Head of caudate nucleus (tissue), 42 donors: ENCODE results near the gene STXBP3.

Source experiments
- DNase-seq, 42 donors: peaks; one replicate each; pipeline versions ENCODE4 v3.0.0 to v3.0.0-alpha.2; 2020 to 2021; ENCODE audit warnings: mixed read lengths in 7 of 42
- intact Hi-C: fragments of 100-400 bp; cut with DNase I; formaldehyde crosslinking; loops from one replicate; pipeline ENCODE4 v1.15.0; 2022

The STXBP3 gene

DNA sequence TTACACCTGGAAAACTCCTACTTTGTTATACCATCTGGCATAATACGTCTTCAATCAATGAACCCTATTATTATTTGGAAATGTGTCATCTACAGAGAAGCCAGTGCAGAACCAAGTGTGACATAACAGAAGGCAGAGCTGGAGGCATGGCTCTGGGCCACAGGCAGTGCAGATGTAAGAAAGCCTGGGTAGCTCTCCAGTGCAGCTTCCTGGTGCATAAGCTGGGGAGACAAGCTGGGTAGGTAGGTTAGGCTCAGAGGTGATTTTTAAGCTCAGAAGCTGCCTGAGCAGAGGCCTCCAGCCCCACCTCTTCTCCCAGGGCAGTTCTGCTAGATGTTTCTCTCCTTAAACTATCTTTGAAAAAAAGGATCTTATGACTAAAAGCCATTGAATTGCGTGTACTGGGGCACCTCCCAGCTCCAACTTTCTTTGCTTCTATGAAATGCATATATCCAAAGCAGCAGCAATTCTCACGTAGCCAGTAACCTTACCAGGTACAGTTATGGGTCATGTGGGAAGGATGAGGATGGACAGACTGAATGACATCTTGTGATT is 79.7 kb downstream of the STXBP3 start:
- DNase-seq = peak in 20 of 42 donors; percentile 17 to 64 (median 38)
- intact Hi-C loops = loop anchor here (5.0 kb wide), 1 partner anchor 71 kb away; no protein-coding TSS in a partner anchor

- intact Hi-C loops = loop anchor here (5.0 kb wide), 1 partner anchor 69 kb away; no protein-coding TSS in a partner anchor
- peak; percentile 50 to 95 (median 82) for DNase-seq
Measured at GRCh38 chr1:108828074-108828961, 81.8 kb downstream of the STXBP3 start.

GRCh38 chr1:108829498-108829916 is 83.0 kb downstream of the STXBP3 start:
- DNase-seq = peak in 1 of 42 donors; percentile 38
- intact Hi-C loops = loop anchor here (5.0 kb wide), 1 partner anchor 68 kb away; no protein-coding TSS in a partner anchor

DNA sequence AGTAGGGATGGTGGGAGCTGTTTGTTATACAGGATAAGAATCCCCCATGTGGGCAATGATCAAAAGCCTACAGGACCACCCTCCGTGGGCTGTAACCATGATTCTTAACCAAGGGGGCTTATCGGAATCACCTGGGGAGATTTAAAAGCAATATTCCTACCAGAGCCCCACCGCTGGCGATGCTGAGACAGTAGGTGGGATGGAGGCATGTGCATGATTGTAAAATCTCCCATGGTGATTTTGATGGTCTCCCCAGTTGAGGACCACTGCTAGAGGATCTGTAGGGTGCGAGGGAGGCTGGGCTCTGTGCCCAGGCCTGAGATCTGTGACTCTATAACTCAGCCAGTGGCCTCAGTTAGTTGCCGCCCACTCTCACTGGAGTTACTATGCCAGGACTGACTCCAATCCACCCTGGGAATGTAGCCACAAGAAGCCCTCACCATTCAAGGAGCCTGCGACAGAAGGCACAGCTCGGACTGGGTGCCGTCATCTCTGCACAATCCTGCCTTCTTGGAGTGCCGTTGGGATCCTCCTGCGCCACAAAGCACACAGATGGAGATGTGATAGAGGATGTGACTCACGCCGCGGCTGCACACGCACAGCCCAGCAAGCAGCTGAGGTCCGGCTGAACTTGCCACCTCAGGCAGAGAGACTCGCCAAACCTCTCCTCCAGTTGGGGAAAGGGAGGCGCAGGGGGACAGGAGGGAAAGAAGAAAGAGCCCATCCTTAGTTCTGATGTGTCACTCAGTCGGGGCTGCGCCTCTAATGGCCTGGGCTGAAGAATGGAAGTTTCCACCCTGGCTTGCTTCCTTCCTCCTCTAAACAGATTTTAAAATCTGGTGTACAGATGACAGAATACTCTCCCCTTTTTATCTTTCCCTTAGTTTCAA is 83.9 kb downstream of the STXBP3 start:
- DNase-seq = peak in 41 of 42 donors; percentile 18 to 81 (median 45)
- intact Hi-C loops = no loop called here

DNA sequence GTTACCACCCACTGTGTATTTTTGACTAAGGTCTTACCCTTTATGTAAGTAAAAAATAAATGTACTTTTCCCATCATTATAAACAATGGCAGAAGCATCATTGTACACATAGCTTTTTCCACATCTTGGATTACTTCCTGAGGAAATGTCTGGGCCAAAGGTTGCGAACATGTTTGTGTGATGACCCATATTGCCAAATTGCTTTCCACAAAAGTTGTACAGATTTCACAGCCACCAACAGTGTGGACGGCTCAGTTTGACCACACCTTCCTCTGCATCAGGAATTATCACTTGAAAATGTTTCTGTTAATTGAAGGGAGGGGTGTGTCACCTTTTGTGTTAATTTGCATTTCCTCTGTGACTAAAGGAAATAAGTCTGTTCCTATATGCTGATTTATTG is 84.8 kb downstream of the STXBP3 start:
- intact Hi-C loops = no loop called here
- DNase-seq = peak in 1 of 42 donors; percentile 22

DNA sequence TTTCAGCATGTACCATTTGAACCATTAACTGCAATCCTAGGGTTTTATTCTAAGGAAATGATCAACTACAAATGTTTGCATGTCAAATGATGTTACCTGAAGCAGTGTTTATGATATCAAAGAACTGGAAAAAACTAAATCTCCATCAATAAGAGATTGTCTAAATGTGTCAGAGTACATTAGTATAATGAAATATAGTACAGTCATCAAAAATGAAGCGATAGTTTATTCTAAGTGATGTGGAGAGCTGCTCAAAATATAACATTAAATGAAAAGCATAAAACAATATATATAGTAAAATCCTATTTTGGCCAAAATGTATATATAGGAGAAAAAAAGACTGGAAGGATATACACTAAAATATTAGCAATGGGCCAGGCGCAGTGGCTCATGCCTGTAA is 86.5 kb downstream of the STXBP3 start:
- no peak for DNase-seq
- intact Hi-C loops = no loop called here

DNA sequence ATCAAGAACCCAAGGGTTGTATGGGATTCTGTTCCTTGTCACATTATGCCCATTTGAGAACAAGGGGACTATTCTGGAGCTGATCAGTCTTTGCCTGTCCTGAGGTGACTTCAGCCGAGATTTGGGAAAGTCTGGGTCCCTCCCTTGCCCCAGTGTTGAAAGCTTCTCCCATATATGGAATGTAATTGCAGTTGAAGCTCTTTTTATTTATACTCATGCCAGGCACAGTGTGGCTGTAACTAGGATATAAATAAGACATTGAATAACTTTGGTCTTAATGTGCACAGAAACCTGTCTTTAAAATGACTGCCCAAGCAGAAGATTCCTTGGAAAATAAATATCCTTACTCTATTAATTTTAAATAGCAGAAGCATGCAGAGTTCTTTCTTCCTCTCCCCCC is 95.2 kb downstream of the STXBP3 start:
- intact Hi-C loops = no loop called here
- DNase-seq = no peak

- no peak for DNase-seq
- intact Hi-C loops = no loop called here
Measured at GRCh38 chr1:108842525-108843181, 96.2 kb downstream of the STXBP3 start.

- intact Hi-C loops = no loop called here
- DNase-seq = no peak
Measured at GRCh38 chr1:108843390-108844137, 97.1 kb downstream of the STXBP3 start.

DNA sequence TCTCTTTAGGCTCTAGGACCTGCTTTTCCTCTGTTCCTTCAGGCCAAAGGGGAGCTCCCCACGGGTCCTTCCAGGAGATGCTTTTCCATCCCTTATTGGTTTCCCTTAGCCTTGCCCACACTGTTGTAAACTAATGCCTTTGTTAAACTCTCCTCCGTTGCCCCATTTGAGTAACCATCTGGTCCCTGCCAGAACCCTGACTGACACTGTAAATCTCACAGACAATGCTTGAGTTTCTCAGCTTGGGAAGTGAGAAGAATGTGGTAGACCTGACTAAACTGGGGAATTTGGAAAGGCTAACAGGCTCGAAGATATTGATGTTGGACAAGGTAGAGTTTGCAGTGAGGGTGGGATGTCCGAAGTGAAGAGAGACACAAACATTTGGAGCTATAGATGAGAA is 99.0 kb downstream of the STXBP3 start:
- intact Hi-C loops = no loop called here
- no peak for DNase-seq

DNA sequence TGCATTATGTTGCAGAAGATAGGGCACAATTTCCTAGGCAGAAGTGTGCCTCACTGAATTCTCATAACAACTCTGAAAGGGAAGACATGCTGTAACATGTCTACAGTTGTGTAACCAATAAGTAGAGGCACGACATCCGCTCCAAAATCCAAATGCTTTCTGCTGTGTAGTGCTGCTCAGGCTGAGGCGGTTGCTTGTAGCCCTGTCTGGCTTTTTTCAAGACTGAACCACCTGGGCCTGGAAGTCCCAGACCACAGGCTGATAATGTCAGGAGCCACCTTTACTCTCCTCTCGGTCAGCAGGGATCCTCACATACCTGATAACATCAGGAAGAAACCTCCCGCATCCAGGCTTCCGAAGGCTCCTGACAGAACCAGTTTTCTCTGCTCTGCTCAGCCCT is 99.5 kb downstream of the STXBP3 start:
- intact Hi-C loops = no loop called here
- no peak for DNase-seq

DNA sequence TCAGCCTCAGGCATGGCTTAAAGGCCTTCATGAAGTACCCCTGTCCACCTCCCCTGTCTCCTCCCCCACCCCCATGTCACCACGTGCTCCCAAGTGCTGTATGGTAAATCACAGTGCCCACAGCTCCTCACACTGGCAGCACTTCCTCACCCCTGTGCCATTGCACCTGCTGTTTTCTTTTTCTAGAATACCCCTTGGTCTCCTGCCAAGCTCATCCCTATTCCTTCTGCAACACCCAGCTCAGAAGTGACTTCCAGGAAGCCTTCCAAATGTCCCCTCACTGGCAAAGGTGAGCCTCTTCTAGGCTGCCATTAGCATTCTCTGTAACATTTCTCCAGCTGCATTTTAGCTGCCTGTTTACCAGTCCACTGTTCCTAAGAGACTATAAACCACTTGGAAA is 101.0 kb downstream of the STXBP3 start:
- intact Hi-C loops = no loop called here
- DNase-seq = no peak

DNA sequence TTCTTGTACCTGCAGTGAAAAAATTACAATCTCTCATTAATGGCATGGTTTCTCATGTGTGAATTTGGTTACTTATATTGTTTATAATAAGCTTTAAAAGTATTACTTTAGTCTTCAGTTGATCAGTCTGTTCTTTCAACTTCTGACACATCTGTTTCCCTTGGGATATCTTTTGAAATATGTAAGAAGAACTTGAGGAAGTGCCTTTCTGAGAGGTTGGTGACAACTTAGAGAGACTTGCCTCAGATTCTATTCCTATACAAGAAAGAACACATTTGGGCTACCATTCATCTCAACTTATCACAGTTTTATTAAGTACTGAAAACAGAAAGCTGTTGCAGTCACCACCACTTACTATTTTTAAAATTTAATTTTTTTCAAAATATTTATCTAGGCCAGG is 102.3 kb downstream of the STXBP3 start:
- intact Hi-C loops = no loop called here
- DNase-seq = no peak

GRCh38 chr1:108850929-108851328 is 104.5 kb downstream of the STXBP3 start:
- intact Hi-C loops = no loop called here
- DNase-seq = no peak

- intact Hi-C loops = no loop called here
Measured at GRCh38 chr1:108851567-108851966, 105.1 kb downstream of the STXBP3 start.

DNA sequence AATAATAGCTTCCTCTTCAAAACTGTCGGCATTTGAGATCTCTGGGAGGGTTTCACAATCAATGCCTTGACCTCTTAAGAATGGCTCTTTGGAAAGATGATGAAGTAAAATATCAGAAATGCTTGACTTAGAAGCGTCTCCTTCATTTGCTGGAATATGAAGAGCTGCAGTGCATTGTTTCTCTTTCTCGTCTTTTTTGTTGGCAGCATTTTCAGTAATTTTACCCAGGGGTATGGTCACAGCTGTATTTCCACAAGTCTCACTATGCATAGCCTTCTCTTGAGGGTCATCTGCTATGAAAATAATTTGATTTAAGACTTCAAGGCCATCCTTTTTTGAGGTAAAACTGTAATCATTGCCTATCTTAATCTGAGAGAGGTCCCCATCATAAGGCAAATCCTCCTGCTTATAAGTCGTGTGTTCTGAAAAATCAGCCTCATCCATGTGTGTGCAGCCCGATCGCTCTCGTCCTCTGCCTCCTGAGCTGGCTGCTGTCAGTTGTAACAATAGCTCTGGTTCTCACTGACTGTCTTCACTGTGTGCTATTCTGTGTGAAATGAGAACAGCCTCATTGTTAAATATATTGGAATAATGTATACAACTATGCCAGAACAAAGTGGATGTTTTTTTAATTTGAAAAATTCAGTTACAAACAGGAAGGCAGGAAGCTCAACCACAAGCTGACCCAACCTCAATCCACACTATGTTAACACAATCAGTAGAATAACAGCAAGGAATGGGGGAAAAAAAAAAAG is 105.9 kb downstream of the STXBP3 start:
- DNase-seq = peak in 29 of 42 donors; percentile 7 to 70 (median 38)
- intact Hi-C loops = no loop called here

More at GRCh38 chr1:108851567-108851966, 105.1 kb downstream of the STXBP3 start:
- DNase-seq = no peak

DNA sequence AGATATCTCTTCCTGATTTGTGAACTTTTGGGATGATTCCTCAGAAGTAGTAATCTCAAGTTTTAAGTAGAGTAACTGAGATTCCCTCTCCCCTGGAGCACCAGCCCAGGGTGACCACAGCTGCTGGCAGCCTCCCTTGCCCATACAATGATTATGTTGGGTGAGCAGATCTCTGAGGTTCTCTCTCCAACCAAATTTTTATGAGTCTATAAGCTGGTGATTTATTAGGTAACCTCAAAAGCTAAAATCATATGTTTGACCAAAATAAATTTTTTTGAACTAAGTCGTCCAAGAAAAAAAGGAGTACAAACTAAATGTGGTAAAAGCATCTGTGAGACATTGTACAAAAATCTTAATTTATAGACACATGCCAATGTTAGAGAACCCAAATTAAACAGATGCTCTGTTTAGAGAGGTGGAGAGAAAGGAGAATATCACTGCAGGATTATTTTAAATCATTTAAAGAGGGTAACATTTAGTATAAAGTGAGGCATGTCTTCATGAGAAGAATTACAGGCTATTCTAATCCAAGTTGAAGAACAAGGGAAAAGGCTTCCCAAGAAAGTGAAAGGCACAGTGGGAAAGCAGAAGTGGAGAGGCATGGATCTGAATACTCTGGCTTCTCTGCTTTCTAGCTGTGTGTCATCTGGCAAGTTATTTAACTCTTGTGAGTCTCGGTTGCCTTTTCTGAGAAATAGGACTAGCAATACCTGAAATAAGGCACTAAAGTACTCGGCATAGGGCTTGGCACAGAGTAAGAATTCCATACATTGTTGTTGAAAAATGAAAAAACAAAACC is 107.9 kb downstream of the STXBP3 start:
- DNase-seq = no peak
- intact Hi-C loops = no loop called here
